Measurements from ENCODE around the gene NME4.
"Not testable (repeated sequence)": the region's sequence is repeated elsewhere in the genome, so short reads cannot be mapped to it uniquely, and the experiment has no call there.

Gene NME4

DNA sequence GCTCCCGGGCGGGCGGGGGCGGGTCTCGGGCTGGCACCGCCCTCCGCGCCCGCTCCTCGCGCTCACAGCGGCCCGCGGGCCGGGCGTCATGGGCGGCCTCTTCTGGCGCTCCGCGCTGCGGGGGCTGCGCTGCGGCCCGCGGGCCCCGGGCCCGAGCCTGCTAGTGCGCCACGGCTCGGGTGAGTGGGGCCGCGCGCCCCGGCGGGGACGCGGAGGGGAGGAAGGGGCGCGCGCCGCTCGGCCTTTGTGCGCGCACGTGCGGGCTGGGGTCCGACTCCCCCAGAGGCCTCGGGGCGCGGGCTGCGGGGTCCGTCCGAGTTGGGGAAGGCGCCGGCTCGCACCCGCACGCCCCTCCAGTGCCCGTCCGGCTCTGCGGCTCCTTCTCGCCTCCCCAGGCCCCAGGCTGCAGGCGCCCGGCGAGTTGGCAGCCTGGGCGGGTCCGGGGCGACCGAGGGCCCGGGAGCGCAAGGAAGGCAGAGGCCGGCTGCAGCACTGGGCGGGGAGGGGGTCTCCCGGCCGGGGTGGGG is at the start of gene NME4:
NME4 (plus strand) TSS at position 65 of the 527 bp plus-strand sequence; CDS start at position 89, 24 bp downstream.
- DNase-seq: no peak

DNA sequence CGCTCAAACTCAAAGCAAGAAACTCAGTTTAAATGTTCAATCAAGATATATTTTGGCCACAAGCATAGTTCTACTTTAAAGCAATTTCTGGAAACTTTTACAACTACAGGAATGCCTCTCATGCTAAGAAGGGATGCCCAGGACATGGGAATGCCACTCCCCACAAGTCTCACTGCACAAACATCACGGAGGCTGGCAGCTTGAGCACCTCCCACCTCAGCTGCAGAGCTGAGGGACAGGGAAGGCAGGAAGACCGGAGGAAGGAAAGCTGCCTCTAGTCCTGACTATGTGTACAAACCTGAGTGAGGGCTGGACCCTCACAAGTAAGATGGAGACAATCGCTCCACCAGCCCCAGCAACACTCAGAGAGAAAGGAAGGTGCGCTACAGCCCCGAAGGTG is 49.8 kb upstream of the NME4 start:
- DNase-seq: no peak

DNA sequence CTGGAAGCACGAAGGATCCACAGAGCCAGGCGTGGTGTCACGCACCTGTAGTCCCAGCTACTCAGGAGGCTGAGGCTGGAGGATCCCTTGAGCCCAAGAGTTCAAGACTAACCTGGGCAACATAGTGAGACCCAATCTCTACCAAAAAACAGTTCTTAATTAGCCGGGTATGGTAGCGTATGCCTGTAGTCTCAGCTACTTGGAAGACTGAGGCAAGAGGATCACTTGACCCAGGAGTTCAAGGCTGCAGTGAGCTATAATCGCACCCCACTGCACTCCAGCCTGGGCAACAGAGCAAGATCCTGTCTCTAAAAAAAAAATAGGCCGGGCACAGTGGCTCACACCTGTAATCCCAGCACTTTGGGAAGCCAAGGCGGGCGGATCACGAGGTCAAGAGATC is 48.5 kb upstream of the NME4 start:
- DNase-seq: not testable (repeated sequence)

DNA sequence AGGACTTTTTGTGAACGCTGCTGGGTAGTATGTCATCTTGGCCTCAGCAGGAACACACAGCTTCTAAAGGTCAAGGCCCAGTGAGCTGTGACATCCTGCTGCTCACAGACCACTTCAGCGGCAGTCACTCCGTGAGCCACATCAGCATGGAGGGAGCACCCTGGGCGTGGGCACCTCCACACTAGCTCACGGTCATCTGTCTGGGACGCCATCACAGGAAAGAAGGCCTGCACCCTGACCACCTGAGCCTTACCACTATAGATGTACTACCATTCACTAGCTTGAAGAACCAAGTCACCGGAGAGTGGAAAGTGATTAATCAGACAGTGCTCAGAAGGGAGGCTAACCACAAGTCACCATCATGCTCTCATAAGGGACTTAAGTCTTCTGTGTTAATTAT is 47.8 kb upstream of the NME4 start:
- no peak for DNase-seq

DNA sequence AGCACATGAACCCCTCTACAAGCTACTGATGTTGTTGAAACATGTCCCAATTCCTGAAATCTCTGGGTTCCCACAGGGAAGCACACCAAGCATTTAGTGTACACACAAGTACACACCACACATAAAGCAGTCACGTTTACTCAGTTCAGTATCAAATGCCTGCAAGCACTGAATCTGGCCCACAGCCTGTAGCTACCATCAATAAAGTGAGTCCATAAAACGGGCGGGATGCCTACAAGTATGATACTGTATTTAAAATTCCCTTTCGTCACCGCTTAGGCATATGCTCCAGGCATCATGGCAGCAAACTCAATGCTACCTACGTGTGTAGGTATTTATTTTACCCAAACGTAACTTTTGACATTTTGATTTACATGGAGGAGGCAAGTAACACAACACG is 46.8 kb upstream of the NME4 start:
- no peak for DNase-seq

DNA sequence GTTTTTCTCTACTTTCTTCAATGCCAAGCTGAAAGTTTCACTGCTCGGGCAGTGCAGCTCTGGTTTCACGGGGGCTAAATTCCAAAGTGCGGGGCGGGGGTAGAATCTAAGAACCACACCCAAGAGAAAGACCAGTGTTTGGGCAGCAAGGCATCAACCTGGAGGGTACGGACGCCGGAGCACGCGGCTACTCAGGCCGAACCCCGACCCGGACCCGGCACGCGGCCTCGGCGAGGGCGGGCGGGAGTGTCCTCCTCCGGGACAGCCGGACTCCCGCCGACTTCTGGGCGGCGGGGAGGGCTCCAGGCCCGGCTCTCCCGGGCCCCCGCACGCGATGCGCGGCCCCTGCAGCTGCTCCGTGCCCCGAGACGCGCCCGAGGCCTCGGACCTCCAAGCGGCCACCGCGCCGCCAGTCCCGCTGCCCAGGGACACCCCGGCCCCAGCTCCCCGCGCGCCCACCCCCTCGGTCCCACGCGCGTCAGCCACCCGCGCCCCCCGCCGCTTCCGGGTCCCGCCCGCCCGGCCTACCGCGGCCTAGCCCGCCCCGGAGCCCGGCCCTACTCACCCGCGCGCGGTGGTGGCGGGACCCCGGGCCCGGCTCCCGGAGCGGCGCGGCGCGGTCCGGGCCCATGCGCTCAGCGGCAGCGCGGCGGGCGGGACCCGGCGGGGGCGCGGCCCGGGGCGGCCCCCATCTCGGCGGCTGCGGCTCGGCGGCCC is 45.0 kb upstream of the NME4 start:
- no peak for DNase-seq

DNA sequence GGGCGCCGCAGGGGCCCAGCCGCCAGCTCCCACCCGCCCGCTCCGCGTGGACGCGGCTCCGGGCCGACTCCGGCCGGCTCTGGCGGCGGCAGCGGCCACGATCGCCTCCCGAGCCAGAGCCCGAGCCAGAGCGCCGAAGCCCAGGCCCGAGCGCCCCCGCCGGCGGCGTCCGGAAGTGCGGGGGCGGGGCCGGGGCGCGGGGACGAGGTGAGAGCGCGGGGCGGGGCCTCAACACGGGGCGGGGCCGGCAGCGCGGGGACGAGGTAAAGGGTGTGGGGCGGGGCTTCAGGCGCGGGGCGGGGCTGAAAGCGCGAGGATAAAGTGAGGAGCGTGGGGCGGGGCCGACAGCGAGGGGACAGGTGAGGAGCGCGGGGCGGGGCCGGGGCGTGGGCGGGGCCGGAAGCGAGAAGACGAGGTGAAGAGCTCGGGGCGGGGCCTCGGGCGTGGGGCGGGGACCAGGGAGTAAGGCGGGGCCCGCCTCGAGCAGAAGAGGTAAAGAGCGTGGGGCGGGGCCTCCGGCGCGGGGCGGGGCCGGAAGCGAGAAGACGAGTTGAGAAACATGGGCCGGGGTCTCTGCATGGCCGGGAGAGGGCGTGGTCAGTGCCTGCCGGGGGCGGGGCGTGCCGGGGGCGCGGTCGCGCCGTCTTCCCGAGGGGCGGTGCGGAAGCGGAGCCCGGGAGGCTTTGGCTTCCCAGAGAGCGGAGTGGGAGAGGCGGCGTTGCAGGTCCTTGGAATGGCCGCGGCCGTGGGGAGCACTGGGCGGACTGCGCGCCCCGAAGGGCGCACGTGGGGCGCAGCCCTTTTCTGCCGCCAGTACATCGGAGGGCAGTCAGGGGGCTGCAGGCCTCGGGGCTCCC is 44.2 kb upstream of the NME4 start, which contains the start of gene AXIN1:
AXIN1 (minus strand) TSS at position 177 of the 857 bp plus-strand sequence. CDS start 5,698 bp downstream, outside the sequence.
- peak; percentile 100 for DNase-seq

DNA sequence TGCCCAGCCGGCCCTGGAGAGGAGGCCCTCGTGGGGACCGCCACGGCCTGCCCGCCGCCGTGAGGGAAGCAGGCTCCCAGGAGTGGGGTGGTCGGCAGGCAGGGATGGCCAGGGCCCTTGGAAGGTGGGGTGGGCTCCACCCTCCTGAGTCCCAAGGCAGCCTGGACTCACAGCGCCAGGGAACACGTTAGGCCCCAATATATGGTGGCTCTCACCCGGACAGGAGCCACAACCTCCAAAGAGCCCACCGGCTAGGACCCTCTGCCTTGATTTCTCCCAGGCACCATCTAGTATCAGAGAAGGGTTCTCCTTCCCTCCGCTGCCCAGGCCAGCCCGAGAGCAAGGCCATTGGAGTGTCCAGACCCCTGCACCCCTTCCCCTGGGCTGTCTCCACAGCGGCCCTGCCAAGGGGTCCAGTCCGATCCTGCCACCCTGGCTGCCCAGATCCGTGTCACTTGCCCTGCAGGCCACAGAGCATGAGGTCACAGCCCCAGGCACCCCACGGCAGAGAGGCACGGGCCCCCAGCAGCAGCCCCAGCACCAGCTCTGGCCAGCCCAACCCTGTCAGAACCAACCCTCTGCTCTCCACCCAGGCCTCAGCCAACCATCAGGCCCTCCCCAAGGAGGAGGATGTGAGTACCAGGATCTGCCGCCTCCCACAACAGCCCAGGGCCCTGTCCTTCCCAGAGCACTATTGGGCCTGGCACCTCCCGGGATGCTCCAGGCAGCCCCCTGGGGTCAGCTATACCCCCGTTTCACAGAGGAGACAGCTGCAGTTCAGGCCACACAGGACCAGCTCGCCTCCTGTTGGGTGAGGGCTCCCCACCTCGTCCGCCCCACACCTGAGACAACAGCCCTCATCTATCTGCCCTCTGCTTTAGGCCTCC is 43.4 kb upstream of the NME4 start:
- no peak for DNase-seq

DNA sequence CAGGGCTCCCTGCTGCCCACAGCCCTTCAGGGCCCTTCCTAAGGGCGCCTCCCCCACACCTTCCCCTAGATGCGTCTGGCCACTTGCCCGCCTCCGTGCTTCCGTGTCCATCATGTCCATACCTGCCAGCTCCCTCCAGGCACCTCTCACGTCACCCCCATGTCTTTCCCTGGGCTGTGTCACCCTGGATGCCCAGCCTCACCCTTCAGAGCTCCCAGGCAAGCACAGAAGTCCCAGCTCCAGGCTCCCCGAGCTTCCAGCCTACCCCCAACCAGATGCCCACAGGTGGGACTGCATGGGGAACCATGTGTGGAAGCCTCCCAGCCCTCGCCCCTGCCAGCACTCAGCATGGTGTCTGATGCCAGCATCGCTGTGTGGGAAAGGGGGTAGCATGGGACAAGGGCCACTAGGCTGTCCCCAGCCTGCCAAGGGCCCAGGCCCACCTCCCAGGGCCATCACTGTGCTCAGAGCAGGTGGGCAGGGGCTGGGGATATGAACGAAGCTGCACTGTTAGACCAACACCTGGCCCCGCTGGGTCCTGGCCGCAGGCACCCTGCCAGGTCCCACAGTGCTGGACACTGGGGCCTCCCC is 42.6 kb upstream of the NME4 start:
- no peak for DNase-seq

DNA sequence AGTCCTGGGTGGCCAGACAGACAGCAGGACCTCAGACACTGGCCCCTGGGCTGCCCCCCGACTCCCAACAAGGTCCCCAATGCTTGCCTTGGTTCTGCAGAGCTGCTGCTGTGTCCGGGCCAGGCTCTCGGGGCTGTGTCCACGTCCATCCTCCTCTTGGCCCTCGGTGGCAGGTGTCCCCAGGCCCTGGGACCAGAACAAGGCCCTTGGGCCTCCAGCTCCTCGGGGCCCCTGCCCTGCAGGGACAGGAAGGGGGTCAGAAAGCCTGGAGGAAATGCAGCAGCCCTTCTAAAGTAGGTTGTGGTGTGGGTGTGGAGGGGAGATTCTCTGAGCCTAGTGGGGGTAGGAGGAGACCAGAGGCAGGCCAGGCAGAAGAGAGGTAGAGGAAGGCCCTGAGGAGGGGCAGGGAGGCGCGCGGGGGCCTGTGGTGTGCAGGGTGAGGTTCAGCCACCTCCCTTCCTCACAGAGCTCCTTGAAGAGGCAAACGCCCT is 42.0 kb upstream of the NME4 start:
- peak; percentile 34 for DNase-seq

DNA sequence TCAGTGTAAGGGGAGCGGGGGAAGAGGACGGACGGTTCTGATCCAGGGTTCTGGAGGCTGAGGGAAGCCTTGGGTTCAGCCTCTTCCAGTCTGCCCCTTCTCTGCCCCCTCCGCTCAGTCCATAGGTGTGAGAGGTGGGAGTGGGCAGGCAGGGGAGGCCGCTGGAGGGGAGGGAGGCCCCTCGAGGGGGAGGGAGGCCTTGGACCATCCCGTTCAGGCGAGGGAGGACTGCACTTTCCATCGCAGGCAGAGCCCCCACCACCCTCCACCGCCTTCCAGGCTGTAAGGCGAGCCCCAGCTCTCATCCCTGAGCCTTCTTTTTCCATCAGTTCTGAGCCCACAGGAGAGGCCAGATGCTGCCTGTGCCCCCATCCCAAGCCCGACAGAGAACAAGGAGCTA is 40.3 kb upstream of the NME4 start:
- DNase-seq: no peak

DNA sequence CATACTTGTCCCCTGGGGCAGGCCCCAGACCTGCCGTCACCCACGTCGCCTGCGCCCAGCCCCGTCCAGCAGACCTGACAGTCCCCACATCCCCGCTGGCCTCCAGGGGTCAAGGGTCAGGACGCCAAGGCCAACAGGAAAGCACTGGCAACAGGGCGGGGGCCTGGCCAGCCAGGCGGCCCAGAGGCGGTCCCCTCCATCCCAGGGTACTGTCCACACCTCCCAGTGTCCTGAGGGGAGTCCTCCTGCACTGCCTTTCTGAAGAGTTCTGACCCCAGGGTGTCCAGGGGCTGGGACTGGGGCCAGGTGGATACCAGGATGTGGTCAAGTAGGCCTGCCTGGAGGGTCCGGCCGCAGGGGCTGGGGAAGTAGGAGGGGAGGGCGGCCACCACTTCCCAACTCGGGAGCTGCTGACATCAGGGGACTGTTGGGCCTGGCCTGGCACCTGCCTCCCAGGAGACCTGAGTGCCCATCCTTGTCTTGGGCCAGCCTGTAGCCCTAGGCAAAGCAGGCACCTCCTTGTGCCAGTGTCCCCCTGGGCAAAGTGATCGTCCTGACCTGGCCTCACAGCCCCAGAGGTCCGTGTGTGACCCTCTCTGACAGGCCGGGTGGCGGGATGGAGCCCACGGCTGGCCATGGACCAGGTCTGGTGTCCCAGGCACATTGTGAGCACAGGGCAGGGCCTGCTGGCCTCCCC is 37.8 kb upstream of the NME4 start:
- no peak for DNase-seq

DNA sequence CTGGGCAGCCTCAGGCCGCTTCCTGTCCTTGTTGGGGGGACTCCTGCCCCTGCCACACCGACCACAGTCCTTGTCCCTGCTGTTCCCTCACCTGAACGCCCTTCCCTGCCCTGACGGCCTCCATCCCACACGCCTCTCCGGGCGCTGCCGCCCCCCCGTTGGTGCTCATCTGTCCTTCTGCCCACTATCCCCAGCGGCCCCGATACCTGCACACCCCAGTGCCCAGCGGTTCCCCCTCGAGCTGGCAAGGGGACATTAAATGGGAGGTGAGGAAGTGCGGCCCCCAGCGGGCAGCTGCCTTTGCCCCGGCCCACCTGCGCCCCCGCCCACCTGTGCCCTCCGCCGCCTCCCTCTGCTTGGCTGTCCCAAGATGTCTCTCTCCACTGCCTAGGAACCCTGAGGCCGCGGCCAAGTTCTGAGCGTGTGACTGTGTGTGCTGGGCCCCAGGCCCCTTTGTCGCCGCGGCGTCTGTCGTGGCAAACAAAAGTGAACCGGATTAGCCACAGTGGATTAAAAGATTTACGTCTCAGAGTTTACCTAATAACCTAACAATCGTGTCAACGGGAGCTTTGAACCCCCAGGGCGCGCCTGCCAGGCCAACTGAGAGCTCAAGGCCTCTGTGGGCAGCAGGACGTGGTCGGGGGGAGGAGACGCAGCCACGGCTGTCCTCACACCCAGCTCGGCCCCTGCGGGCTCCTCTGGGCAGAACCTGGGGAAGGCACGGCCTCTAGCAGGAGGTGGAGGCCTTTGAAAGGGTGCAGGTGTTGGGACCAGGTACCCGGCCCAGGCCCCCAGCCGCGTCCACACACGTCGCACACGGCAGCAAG is 36.9 kb upstream of the NME4 start:
- DNase-seq: no peak

DNA sequence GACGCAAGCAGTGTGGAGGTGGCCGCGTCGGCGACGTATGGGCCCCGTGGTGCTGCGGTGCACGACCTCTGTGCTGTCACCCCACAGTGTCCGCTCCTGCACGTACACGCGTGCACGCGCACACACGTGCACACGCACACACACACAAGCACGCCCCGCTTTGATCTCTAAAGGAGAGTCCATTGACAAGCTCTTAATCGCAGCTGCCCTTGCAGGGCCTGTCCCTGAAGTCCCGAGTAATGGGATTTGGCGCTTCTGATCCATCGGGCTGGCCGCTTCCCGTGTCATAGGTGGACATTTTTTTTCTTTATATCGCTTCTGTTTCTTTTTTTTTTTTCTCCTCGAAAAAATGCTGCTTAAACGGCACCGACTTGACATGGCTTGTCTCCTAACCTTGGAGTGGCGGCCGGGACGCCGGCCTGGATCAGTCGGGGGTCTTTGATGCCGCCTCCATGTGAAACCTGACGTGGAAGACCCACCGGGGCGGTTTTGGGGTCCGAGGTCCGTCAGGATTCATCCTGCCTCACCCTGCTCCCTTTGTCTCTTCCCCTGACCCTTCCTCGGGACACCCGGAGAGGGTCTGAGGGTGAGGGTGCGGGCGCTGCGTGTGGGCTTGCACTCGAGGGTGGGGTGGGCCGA is 36.2 kb upstream of the NME4 start:
- DNase-seq: no peak

DNA sequence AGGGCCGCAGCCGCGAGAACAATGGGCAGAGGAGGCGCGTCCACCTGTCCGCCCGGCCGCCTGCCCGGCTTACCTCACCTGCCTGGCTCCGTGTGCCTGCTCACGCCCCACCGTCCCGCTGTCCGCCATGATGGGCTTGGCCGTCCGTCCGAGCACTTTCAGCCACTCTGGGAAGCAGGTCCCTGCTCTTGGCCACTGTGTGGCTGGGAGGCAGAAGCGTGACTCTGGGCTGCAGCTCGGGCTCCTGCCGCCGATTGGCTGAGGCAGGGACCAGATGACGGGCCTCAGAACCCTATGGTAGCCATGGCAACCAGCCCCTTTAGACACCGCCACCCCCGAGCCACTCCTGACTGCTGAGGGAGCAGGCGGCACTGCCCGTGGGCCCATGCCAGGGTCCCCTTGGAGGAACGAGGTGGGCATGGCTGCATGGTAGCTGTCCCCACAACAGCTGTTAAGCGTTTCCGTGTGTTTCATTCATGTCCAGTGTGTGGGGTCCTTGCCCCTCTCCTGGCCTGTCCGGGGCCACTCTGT is 35.6 kb upstream of the NME4 start:
- DNase-seq: no peak

DNA sequence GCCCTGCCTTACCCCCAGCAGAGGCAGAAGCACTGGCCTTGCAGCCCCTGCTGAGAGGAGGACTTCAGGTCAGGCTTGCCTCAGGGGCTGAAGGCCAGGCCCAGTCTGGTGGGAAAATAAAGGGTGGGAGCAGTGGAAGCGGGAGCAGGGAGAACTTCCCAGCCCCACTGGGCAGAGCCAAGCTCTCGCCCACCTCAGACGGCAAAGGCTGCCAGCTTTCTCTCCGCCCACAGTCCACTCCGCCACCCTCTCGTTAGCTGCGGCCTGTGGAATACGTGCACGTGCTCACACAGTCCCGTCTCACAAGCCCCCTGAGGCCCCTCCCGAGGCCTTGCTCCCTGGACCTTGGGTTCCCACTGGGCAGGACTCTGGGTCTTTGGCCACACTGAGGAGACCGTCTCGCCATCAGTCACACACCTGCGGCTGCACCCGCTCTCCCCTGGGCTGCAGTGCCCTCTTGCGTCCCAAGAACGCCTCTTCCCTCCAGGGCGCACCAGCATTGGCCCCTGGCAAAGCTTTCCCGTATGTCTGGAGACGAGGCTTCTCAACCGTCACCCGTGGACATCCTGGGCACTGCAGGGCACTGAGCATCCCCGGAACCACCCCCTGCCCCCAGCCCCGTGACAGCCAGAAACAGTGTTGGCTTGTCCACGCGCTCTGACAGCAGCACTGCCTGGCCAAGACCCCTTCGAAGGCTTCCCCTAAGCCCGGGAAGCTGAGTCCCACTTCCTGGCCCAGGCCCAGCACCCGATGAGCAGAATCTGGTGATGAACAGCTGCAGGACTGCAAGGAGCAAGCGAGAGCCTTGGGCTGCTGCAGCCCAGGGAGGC is 34.9 kb upstream of the NME4 start:
- peak; percentile 65 to 69 for DNase-seq

DNA sequence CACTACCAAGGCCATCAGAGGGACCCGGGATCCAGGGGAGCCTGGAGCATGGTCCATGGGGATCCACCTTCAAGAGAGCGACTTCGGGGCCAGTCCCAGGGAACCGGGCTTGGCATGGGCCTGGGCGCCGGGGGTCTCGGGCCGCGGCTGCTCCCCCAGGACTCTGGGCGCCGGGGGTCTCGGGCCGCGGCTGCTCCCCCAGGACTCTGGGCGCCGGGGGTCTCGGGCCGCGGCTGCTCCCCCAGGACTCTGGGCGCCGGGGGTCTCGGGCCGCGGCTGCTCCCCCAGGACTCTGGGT is 34.3 kb upstream of the NME4 start:
- DNase-seq: not testable (repeated sequence)

DNA sequence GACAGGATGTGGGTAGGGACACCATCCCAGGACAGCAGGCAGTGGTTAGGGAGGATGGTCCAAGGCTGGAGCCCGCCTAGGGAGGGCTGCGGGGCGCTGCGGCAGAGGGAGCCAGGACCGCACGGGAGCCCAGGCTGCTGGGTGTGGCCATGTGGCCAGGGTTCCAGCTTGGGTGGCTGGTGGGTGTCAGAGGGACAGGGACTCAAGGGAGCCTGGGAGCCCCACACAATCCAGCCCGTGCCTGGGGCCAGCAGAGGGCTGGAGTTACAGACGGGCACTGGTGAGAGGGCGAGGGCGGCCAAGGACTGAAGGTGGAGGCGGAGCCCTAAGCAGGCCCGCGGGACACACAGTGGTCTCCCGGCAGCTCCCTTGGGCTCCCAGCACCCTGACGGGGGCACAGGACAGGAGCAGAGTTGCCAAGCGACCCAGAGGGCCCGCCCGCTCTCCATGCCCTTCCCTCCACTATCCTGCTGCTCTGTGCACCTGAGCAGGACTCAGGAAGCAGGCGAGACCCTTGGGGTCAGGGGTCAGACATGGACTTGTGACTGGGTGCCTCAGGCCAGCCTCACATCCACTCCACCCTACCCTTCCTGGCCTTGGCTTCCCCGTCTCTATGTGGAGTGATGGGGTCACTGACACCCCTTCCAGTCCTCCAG is 33.8 kb upstream of the NME4 start:
- no peak for DNase-seq

Measured in stimulated activated CD4-positive, alpha-beta T cell treated with anti-CD3 and anti-CD28 coated beads, Interleukin-4, amount 100 ng/mL, for 4 hours (primary cell).